Measurements from ENCODE around the gene CAMK2G.
"Not testable (repeated sequence)": the region's sequence is repeated elsewhere in the genome, so short reads cannot be mapped to it uniquely, and the experiment has no call there.

CAMK2G gene

DNA sequence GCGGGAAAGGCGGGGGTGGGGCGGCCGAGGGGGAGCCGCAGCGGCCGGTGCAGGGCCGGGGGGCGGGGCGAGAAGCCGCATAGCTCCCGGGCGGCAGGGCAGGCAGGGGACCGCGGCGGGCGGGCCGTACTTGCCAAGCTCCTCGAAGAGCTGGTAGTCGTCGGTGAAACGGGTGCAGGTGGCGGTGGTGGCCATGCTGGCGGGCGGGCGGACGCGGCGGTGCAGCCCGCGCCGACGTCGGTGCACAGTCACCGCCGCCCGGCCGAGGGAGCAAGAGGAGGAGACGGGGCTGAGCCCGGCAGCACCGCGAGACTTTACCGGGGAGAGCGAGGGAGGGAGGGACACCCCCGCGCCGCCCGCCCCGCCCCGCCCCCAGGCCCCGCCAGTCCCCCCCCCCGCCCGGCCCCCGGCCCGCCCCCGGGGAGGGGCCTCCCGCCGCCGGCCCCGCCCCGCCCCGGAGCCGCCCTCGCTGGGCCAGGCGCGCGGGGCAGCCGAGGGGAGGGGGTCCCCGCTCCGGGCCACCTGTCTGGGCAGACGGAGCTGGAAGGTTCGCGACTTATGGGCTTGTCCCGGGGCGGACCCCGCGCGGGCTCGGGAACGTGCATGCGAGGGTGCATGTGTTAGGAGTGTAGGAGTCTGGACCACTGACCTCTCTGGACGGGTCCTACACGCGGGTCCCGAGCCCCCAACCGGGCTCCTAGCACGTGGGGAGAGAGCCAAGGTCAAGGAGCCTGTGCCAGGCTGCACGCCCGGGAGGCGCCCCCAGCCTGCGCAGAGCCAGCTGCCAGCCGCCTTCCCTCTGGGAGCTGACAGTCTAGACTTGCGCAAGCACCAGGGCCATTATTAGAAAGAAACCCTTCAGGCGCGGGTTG lies at the start of gene CAMK2G:
Gene CAMK2G, minus strand, starts transcription at position 289 of the 872 bp plus-strand sequence. Its CDS starts 94 bp downstream, at position 195.
- DNase-seq: peak; percentile 89

DNA sequence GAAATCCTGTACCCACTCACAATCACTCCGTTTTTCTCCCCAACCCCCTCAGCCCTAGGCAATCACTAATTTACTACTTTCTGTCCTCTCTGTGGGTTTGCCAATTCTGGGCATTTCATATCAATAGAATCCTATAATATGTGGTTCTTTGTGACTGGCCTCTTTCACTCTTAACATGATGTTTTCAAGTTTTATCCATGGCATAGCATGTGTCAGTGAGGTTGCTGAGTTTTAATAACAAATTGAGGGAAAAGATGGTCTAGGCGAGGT lies 48.4 kb upstream of the CAMK2G start:
- DNase-seq: no peak

DNA sequence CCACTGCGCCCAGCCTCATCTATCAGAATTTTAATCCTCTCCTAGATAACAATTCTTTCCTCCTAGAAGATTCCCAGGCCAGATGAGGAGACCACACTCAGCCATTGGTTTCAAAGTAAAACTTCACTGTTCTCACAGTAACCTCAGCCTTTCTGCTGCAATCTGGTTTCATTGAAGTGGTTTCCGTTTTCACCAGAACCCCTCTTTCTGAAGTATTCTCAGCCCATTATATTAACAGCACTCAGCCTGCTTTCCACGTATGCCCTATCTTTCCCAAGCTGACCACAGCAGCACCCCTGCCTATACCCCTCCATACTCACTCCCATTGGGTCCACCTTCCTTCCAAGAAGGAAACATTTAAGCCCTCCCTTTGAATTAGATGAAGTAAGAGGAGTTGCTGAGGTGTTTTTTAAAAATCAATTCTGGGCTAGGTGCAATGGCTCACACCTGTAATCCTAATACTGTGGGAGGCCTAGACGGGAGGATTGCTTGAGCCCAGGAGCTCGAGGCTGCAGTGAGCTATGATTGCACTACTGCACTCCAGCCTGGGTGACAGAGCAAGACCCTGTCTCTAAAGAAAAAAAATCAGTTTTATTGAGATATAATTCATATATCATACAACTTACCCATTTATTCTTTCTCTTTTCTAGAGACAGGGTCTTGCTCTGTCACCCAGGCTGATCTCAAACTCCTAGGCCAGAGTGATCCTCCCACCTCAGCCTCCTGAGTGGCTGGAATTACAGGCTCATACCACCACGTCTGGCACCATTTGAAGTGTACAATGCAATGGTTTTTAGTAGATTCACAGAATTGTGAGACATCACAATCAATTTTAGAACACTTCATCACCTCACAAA lies 47.9 kb upstream of the CAMK2G start:
- no peak for DNase-seq

DNA sequence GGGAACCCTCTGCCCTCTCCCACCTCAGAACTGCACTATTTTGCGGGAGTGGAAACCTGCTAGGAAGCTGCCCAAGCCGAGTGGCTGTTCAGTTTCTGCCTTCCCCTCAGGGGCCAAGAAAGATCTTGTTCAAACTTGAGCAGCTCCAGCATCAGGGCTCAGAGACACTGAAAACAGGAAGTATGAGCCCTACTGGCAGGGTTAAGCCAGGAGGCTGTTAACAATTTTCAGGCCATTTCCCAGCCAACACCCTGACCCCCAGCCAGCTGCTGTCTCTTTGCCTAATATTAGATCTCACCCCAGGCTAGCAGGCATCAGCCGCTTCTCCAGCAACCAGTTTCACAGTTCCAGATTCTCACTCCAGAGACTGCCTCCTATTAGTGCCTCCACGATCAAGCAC lies 45.7 kb upstream of the CAMK2G start:
- peak; percentile 39 for DNase-seq

DNA sequence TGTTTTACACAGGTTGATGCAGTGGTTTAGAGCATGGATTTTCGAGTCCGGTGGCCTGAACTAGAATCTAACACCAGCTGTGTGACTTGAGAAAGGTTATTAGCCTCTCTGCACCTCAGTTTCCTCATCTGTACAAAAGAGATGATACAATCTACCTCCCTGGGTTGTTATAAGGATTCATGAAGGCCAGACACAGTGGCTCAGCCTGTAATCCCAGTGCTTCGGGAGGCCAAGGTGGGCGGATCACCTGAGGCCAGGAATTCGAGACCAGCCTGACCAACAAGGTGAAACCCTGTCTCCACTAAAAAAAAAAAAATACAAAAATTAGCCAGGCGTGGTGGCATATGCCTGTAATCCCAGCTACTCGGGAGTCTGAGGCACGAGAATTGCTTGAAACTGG lies 45.1 kb upstream of the CAMK2G start:
- DNase-seq: not testable (repeated sequence)

DNA sequence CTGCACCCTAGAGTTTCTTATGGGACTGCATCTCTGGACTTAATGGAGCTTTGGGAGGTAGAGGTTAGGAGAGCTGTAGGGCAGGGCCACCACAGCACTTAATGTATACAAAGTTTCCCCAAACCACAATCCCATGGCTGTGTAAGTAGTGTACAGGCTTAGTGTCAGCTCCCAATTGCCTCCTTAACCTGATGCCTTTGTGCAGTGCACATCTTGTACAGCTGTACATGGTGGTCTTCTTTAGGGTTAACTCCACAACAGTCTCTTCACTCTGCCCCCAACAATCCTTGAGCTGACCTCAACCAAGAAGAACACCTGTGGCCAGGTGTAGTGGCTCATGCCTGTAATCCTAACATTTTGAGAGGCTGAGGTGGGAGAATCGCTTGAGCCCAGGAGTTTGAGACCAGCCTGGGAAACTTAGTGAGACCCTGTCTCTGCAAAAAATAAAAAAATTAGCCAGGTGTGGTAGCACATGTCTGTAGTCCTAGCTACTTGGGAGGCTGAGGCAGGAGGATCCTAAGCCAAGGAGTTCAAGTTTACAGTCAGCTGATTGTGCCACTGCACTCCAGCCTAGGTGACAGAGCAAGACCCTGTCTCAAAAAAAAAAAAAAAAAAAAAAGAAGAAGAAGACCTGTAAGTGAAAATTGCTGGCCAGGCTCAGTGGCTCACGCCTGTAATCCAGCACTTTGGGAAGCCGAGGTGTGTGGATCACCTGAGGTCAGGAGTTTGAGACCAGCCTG lies 43.4 kb upstream of the CAMK2G start:
- no peak for DNase-seq

- DNase-seq: no peak
Observed at GRCh38 chr10:73916761-73917470, 42.6 kb upstream of the CAMK2G start.

- no peak for DNase-seq
Observed at GRCh38 chr10:73915206-73915851, 41.0 kb upstream of the CAMK2G start.

GRCh38 chr10:73914036-73914435 lies 39.7 kb upstream of the CAMK2G start:
- no peak for DNase-seq

- no peak for DNase-seq
Observed at GRCh38 chr10:73911553-73912004, 37.2 kb upstream of the CAMK2G start.

DNA sequence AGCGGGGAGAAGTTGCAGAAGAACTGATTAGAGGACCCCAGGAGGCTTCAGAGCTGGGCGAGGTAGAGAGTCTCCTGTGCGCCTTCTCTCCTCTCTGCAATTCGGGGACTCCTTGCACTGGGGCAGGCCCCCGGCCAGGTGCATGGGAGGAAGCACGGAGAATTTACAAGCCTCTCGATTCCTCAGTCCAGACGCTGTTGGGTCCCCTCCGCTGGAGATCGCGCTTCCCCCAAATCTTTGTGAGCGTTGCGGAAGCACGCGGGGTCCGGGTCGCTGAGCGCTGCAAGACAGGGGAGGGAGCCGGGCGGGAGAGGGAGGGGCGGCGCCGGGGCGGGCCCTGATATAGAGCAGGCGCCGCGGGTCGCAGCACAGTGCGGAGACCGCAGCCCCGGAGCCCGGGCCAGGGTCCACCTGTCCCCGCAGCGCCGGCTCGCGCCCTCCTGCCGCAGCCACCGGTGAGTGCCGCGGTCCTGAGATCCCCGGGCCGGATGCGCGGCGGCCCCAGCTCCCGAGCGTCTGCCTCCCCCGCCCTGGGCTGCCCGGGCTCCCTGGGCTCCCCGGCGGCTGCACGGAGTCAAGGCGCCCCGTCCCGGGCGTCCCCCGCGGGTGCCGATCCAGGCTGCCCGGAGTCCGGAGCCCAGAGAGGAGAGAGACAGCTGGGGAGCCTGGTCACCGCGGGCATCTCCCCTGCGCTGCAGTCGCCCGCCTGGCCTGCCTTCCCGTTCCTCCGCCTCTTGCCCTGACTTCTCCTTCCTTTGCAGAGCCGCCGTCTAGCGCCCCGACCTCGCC lies 36.6 kb upstream of the CAMK2G start, which contains the start of gene PLAU:
Gene PLAU, plus strand, starts transcription at position 369 of the 789 bp plus-strand sequence. CDS start 424 bp downstream, outside the sequence.
- peak; percentile 37 for DNase-seq

DNA sequence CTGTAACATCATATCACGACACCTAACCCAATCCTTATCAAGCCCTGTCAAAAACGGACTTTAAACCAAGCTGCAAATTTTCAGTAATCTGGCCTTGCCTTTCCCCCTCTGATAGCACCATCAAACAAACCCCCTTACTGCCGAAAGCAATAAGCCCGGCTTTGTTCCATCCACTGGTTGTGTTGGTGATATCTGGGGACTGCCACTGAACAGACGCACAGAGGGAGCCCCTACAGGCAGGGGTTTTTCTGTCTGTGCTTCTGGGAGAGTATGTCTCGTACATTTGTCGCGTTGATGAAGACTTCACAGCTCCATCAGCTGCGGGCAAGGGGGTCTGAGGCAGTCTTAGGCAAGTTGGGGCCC lies 36.0 kb upstream of the CAMK2G start:
- no peak for DNase-seq

DNA sequence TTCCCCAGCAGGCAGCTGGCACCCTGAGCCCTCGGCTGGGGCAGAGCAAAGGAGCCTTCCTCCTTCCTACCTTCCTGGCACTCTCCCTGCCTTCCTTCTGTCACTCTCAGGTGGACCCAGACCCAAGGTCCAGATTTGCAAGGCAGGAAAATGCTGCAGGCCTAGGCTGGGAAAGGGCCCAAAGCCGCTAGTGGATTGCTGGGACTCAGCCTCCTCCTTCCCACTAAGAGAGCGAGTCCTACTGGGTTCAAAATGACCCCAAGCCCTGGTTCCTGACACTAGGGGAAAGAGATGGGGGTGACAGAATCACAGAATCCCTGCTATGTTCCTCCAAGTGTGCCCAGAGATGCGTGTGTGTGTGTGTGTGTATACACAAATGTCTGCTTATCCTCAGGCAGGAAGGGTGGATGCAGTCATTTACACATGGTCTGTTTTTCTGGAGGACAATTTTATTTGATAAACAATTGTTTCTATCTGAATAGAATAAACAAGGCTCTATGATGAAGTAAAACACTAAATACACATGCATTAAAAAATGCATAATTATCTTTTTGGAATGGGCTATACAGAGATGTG lies 35.3 kb upstream of the CAMK2G start:
- no peak for DNase-seq

GRCh38 chr10:73908853-73909539 lies 34.6 kb upstream of the CAMK2G start:
- peak; percentile 79 for DNase-seq

DNA sequence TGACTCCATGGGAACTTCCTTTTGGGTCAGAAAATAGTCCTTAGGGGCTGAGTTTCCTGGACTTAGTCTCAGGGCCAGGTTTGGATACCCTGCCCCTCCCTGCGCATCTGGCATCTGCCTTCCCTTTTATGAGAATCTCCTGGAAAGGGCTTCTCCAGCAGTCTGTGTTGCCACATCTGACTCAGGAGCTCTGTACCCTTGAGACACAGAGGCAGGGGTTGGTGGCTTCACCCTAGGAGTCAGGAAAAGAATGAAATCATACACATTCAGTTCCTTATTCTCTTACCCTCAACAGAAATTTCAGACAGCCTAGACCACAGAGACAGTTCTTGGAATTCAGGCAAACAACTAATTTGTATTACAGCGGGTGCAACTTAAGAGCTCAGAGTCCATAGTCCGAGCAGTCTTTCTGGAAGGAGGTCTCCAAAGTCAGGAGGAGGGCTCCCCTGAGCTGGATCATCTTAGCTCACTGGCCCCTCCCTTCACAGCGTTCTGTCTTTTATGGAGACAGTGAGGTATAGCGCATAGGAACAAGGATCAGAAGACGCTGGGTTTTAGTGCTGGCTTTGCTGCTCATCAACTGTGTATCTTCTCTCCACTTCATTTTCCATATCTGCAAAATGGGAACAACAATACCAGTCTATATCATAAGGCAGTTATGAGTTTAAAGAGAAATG lies 33.6 kb upstream of the CAMK2G start:
- peak; percentile 62 for DNase-seq

DNA sequence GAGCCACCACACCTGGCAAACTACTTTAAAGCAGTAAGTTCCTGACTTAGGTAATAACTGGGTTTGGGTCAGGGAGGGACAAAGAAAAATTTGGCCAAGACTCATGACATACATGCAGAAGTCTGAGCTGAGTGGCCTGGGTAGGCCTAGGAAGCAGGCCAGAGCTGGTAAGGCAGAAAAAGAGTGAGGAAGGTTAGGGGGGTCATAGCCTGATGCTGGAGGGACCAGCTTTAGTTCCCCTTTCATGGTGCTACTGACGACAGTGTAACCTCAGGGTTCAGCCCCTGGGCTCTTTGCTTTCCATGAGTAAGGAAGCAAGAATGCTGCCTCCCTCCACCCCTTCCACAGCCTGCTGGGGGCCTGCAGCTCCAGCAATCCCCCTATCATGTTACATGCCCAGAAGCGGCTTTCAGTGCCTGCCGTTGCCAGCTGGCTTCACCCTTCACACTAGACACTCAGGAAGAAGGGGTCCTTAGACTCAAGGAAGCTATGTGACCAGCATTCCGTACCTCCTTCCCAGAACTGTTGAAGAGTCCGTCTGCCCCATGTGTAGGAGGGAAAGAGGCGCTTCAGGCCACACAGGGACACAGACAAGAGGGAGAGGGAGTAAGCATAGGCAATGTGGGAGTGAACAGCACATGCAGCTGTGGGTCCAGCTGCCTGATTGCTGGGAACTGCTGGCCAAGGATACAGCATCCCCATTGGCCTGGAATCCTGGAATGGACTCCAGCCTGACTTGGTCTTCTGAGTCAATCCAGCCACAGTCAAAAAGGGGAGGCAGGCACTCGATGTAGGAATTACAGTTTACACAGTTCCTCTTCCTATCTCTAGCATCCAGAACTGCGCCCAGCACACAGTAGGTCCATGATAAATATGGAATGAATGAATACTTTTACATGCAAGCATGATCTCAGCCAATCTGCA lies 32.4 kb upstream of the CAMK2G start:
- peak; percentile 43 for DNase-seq

DNA sequence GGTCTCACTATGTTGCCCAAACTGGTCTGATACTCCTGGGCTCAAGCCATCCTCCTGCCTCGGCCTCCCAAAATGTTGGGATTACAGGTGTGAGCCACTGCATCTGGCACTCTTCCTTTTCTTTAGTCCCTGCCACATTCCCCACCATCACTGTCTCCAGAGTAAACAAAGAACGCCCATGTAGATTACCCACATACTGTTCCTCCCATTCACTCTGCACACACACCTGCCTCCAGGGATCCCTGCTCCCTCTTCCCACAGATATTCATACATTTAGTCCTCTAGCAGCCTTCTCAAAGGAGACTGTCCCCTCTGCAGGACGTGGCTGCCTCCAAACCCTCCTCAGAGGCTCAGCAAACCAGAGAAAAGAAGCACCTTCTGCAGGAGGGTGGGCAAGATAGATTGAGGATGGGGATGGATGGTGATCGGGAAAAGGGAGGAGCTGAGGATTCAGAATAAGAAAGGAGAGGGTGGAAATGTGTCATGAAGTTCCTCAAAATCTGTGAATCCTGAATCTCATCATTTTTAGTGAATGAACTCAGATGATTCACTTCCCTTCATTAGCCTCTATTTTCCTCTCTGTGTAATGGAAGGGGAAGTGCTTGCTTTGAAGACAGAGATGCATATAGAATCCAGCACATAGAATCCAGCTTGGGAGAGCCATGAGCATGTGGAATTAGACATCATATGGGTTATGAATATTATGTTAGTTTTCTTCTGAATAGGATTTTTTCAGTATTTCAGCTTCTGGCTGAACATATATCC lies 31.1 kb upstream of the CAMK2G start:
- no peak for DNase-seq

DNA sequence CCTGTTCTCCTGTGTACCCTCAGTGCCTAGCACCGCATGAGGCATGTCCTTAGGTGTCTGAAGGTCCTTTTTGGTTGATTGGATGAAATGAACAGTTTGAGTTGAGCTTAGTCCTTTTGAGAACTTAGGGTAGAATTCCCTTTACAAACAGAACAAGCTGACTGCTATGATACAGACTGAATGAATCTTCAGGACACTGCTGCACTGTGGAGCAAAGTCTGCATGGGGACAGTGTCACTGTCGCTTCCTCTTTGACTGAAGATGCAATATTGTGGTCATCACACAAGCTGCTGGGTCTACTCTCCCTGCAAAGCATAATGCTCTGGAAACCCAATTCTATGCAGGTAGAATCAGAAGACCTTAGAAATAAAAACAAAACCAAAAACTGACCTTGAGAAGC lies 28.0 kb upstream of the CAMK2G start:
- DNase-seq: no peak

All from CD4-positive, alpha-beta T cell treated with Interleukin-15 for 1 hour (primary cell).